Osteoblast (primary cell): ENCODE measurements around the gene SNRK. TPM values are rescaled to one million over a fixed set of nuclear protein-coding genes. Genes with fewer than 3 reads are reported as not detected.

Experiments
- DNase-seq: peaks from one replicate; pipeline ENCODE4 v3.0.0; 2011; ENCODE audit warnings: low spot score, mixed read lengths; ENCODE audit not compliant: insufficient read length; ENCODE audit errors: missing footprints
- H2AFZ ChIP-seq: 2 replicates; pipeline ENCODE4 v1.6.0; 2011; ENCODE audit warnings: mild to moderate bottlenecking, low read length
- H3K27ac ChIP-seq: 2 replicates; pipeline ENCODE4 v1.5.1; 2011; ENCODE audit warnings: mild to moderate bottlenecking, low read depth, low read length, moderate library complexity
- H3K27me3 ChIP-seq: 2 replicates; pipeline ENCODE4 v1.6.0; 2012; ENCODE audit warnings: mild to moderate bottlenecking, control low read depth, inconsistent platforms, low read length, moderate library complexity; ENCODE audit not compliant: insufficient read depth
- H3K36me3 ChIP-seq: 2 replicates; pipeline ENCODE4 v1.5.1; 2011; ENCODE audit warnings: mild to moderate bottlenecking, low read length, control low read depth, moderate library complexity; ENCODE audit not compliant: insufficient read depth
- H3K4me1 ChIP-seq: 2 replicates; pipeline ENCODE4 v1.5.1; 2011; ENCODE audit warnings: mild to moderate bottlenecking, low read length, control low read depth, moderate library complexity; ENCODE audit not compliant: insufficient read depth
- H3K4me2 ChIP-seq: 2 replicates; pipeline ENCODE4 v1.6.0; 2011; ENCODE audit warnings: mild to moderate bottlenecking, low read length; ENCODE audit not compliant: insufficient read depth
- H3K4me3 ChIP-seq: fragments of 200-600 bp; sonication (generic); 3 replicates; pipeline ENCODE4 v1.5.1; 2012; ENCODE audit warnings: mild to moderate bottlenecking, low read length, inconsistent platforms; ENCODE audit not compliant: insufficient read depth
- H3K79me2 ChIP-seq: 2 replicates; pipeline ENCODE4 v1.6.0; 2012; ENCODE audit warnings: mild to moderate bottlenecking, low read length, control low read depth, inconsistent platforms; ENCODE audit not compliant: insufficient read depth
- H3K9me3 ChIP-seq: 2 replicates; pipeline ENCODE4 v1.5.1; 2011; ENCODE audit warnings: low read depth, low read length, control low read depth
- H4K20me1 ChIP-seq: 2 replicates; pipeline ENCODE4 v1.6.0; 2012; ENCODE audit warnings: mild to moderate bottlenecking, low read length, control low read depth; ENCODE audit not compliant: insufficient read depth
- total RNA-seq: library from RNA; depleted of rRNA; stranded (reverse); fragments of >200 nt; gene quantifications from 2 replicates; pipeline ENCODE4 v1.2.3, GENCODE V29; 2012
- TF ChIP-seq, protein P1 (sequence below): IDR thresholded peaks from 2 replicates; pipeline ENCODE4 v1.5.1; 2011; ENCODE audit warnings: mild to moderate bottlenecking, low read depth, low read length, moderate library complexity; ENCODE audit errors: extremely low read depth

Gene SNRK
- total RNA-seq, 1 donor = 26.1 TPM

- no peak for DNase-seq
- no peaks in the 10 kb centered on the region for H3K36me3 ChIP-seq
- H4K20me1 ChIP-seq = no peaks in the 10 kb centered on the region
- H3K4me1 ChIP-seq = no peaks in the 10 kb centered on the region
- H2AFZ ChIP-seq = no peak overlapping the region
- no peak overlapping the region for H3K4me2 ChIP-seq
- H3K4me3 ChIP-seq = no peak overlapping the region
- no peak overlapping the region for H3K27ac ChIP-seq
- no peaks in the 10 kb centered on the region for H3K79me2 ChIP-seq
- TF ChIP-seq, protein P1, sequence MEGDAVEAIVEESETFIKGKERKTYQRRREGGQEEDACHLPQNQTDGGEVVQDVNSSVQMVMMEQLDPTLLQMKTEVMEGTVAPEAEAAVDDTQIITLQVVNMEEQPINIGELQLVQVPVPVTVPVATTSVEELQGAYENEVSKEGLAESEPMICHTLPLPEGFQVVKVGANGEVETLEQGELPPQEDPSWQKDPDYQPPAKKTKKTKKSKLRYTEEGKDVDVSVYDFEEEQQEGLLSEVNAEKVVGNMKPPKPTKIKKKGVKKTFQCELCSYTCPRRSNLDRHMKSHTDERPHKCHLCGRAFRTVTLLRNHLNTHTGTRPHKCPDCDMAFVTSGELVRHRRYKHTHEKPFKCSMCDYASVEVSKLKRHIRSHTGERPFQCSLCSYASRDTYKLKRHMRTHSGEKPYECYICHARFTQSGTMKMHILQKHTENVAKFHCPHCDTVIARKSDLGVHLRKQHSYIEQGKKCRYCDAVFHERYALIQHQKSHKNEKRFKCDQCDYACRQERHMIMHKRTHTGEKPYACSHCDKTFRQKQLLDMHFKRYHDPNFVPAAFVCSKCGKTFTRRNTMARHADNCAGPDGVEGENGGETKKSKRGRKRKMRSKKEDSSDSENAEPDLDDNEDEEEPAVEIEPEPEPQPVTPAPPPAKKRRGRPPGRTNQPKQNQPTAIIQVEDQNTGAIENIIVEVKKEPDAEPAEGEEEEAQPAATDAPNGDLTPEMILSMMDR = no peak
- H3K27me3 ChIP-seq = no peaks in the 10 kb centered on the region
- no peaks in the 10 kb centered on the region for H3K9me3 ChIP-seq
Measured at GRCh38 chr3:43266995-43267394, 19.3 kb upstream of the SNRK start.

GRCh38 chr3:43268636-43269035, 17.7 kb upstream of the SNRK start:
- no peak for DNase-seq
- H2AFZ ChIP-seq = no peak overlapping the region
- no peak overlapping the region for H3K4me3 ChIP-seq
- H3K9me3 ChIP-seq = no peaks in the 10 kb centered on the region
- TF ChIP-seq, protein P1 = no peak
- H3K36me3 ChIP-seq = no peaks in the 10 kb centered on the region
- H3K27me3 ChIP-seq = peaks cover 6% of the 10 kb centered on the region
- H3K4me2 ChIP-seq = no peak overlapping the region
- no peaks in the 10 kb centered on the region for H3K4me1 ChIP-seq
- no peaks in the 10 kb centered on the region for H4K20me1 ChIP-seq
- H3K79me2 ChIP-seq = no peaks in the 10 kb centered on the region
- H3K27ac ChIP-seq = no peak overlapping the region

DNA sequence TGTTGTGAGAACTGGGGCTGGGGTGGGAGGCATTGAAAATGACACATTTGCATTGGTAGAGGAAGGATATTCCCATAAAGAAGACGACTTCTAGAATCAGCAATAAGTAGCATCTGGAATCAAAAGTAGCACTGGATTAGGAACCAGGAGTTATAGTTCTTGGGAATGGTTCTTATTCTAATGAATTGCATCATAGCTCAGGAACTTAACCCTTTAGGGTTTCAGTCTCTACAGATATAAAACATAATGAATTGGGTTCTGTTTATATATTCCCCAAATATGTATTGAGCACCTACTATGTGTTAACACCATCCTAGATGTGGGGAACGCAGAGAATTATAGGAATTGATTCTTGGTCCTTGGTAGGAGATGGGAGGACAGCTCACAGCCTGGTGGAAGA, 16.3 kb upstream of the SNRK start:
- TF ChIP-seq, protein P1 = no peak

GRCh38 chr3:43273416-43273815, 12.9 kb upstream of the SNRK start:
- H3K4me2 ChIP-seq = no peak overlapping the region
- no peaks in the 10 kb centered on the region for H4K20me1 ChIP-seq
- no peak for DNase-seq
- no peaks in the 10 kb centered on the region for H3K4me1 ChIP-seq
- H3K36me3 ChIP-seq = no peaks in the 10 kb centered on the region
- no peaks in the 10 kb centered on the region for H3K79me2 ChIP-seq
- H3K27ac ChIP-seq = no peak overlapping the region
- H3K27me3 ChIP-seq = peaks cover 9% of the 10 kb centered on the region
- TF ChIP-seq, protein P1 = no peak
- no peaks in the 10 kb centered on the region for H3K9me3 ChIP-seq
- no peak overlapping the region for H3K4me3 ChIP-seq
- no peak overlapping the region for H2AFZ ChIP-seq

More for the DNA sequence above, 16.3 kb upstream of the SNRK start:
- H3K4me2 ChIP-seq = no peak overlapping the region
- no peaks in the 10 kb centered on the region for H3K79me2 ChIP-seq
- H2AFZ ChIP-seq = no peak overlapping the region
- no peak overlapping the region for H3K4me3 ChIP-seq
- no peaks in the 10 kb centered on the region for H3K4me1 ChIP-seq
- H4K20me1 ChIP-seq = no peaks in the 10 kb centered on the region
- no peak for DNase-seq
- H3K27ac ChIP-seq = no peak overlapping the region
- no peaks in the 10 kb centered on the region for H3K9me3 ChIP-seq
- H3K27me3 ChIP-seq = peaks cover 6% of the 10 kb centered on the region
- H3K36me3 ChIP-seq = no peaks in the 10 kb centered on the region
